ELF-1 (cell line): ENCODE results near the gene LCN6.

Source experiments
- DNase-seq: peaks from one replicate; pipeline ENCODE4 v3.0.0-alpha.2; 2016; ENCODE audit warnings: low read depth, low spot score

The LCN6 gene

DNA sequence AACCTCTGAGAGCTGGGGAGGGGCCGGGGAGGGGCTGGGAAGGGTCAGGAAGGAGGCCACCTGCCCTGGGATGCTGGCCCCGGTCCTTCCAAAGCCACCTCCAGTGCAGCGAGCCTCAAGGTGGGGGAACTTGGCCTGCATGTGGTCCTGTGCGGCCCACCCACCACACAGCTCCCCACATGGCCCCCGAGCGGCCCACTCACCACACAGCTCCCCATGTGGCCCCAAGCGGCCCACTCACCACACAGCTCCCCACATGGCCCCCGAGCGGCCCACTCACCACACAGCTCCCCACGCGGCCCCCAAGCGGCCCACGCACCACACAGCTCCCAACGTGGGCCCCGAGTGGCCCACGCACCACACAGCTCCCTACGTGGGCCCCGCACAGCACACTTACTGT, 3.6 kb downstream of the LCN6 start:
- DNase-seq: no peak

DNA sequence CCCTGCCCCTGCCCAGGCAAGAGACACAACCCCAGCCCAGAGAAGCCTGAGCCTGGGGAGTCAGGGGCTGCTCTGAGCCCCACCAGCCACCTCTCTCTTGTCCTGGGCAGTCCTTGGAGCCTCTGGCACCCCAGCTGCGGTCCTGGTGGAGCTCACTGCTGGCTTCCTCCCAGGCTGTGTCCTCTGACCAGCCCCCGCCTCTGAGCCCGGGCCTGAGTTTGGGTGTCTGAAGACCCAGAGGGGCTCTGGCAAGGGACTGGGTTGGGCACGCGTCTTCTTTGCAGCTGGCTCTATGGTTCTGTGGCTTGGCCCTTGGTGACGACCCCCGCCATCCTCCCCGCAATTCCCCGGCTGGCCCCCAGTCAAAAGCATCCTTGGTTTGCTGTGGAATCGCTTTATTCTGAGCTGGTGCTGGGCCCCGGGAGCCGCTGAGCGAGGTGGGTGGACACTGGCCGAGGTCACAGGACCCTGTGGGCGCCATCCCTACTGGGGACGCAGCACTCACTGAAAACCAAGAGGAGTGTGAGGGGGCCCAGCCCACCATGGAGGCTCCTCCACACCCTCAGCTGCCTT, 4.6 kb downstream of the LCN6 start:
- DNase-seq: no peak

DNA sequence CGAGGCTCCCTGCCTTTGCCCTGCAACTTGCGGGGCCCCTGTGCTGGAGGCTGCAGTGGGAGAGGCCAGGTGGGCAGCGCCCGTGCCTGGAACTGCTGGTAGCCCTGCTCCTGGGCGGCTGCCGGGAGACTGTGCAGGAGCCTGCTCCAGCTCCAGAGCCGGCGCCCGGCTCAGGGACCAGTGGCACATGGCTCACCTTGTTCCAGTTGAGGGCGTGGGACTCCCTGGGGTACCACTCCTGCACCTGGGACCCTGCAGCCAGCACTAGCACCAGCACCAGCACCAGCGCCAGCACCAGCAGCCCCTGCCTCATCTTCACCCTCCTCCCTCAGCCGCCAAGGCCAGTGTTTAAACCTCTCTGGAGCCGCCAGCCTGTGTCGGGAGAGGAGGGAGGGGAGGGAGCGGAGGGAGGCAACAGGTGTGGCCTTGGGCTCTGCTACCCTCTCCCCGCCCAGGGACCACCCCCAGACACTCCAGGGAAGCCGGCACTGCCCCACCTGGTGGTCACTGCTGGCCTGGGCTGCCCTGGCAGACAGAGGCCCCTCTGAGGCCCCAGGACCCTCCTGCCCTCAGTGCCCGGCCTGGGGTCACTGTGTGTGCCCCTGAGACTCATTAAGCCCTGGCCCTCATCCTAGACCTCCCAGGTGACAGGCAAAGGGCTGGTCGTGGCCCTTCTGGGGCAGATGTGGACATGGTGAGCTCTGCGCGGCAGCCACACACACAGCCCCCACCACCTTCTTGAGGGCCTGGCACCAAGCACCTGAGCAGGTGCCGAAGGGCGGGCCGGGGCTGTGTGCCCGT, 5.5 kb downstream of the LCN6 start, which contains the start of gene LCN10:
Gene LCN10 (minus strand): TSS at position 350 of the 801 bp plus-strand sequence. CDS start 37 bp downstream, at position 313.
- peak; percentile 72 for DNase-seq

DNA sequence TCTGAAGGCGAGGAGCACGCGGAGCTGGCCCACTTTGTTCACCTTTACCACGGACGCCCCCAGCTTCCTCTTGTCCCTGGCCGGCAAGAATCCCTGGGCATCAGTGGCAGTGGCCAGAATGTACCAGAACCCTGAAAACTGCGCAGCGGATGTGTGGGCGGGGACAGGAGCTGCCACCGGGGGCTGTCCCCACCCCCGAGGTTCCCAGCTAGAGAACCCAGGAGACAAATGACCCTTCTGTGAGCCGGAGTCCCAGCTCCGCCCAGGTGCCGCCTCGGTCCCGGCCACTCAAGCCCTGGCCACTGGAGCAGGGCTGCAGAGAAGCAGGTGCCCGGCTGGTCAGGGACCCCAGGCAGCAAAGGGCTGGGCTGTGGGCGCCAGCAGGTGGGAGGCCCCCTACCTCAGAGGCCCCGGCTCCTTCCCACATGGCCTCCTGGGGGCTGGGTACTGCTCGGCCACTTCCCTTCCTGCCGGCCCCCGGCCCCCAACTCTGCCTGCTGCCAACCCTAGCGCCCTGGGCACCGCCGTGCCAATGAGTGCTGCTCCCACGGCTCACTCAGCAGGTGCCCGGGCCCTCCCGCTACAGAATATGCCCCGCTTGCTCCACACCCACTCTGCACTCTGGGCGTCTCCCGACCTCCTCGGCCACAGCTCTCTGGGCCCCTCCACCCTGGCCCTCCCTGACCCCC, 6.3 kb downstream of the LCN6 start:
- no peak for DNase-seq

DNA sequence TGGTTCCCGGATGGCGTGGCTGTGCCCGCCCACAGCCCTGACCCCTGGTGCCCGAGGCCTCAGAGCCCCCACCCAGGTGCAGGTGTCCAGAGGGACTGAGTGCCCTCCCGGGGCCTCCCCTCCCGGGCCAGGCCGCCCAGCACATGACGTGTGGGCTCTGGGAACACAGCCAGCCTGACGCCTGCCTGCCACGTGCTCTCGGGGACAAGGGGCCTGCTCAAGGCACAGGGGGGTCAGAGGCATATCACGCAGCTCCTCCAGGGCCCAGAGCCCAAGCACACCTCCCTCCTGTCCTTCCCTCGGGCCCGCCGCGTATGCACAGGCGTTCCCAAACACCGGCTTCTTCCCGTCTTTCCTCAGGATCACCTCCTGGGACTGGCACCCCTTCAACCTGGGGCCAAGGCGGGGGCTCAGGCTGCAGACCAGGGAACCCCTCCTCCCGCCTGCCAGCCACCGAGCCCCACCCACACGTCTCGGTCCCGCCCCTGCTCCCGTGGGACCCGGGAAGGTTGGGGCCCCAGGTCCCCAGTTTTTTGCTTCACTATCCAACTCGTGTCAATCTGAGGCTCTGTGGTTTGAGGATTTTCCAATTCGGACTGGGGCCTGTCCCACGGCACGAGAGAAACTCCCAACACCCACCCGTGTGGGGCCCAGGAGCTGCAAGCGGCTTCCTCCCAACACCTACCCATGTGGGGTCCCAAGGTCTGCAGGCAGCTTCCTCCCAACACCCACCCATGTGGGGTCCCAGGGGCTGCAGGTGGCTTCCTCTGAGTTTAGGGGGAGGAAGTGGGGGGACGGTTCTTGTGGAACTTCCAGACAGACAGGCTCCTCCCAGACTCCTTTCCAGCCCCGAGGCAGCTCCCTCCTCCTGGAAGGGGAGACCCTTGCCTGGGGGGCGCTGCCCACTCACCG, 7.1 kb downstream of the LCN6 start:
- no peak for DNase-seq

DNA sequence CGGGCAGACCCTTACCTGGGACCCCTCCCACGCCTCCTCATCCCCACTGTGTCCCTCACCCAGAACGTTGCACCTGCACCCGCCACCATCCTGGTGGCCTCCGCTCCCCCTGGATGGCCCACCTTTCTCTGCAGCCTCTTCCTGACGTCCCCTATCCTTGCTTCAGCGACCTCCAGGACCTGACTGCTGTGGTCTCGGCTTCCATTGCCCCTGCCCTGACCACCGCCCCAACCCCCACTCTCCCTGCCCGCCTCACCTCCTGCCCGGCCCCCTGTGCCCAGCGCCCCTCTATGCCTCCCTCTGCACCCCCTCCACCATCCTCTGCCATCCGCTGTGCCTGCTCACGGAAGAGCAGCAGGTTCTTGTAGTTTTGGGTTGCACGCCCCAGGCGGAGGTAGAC, 7.8 kb downstream of the LCN6 start:
- DNase-seq: no peak

DNA sequence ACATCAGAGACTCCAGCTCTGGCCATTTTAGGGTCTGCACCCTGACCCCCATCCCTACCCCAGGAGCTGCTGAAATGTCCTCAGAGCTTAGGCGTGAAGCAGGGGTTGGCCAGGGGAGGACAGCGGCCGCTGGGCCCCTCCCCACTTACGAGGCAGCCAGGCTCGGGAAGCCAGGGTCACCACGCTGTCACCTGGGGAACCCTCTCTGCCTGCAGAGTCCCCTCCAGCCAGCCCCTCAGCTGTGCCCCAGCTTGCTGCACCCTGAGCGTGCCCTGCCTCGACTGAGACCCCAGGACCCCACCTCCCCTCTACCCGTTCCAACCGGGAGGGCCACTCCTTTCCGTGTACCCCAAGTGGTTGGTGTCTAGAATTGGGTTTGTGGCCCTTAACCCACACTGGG, 8.3 kb downstream of the LCN6 start:
- no peak for DNase-seq

DNA sequence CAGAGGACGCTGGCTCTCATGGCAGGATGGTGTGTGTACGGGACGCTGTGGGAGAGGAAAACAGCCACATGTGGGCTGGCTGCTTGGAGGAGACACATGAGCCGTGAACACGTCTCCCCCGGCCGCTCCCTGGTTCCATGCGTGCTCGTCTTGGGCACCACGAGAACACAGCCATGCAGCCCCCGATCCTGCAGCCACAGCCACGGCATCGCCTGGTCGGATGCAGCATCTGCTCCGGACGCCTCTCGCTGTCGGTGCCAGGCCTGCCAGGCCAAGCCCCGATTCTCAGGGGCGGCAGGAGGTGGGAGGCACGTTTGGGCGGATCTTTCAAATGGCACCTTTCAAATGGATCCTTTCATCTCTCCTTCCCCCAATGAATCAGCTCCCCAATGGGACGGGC, 8.8 kb downstream of the LCN6 start:
- DNase-seq: no peak

DNA sequence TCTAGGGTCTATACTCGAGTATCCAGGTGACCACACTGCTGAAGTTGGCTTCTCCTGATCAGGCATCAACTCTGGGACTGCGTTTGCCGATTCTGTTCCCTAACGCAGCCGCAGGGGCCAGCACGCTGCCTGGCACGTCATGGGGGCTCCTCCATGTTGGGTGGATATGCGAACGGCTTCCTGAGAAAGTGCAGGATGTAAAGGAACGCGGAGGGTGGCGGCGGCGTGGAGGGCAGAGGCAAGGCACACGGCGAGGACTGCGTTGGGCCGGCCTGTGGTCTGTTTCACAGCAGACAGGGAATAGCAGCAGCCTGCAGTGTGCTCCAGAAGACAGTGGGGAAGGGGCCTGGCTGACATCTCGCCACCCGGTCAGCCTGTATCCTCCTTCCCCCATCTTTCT, 9.4 kb downstream of the LCN6 start:
- no peak for DNase-seq

DNA sequence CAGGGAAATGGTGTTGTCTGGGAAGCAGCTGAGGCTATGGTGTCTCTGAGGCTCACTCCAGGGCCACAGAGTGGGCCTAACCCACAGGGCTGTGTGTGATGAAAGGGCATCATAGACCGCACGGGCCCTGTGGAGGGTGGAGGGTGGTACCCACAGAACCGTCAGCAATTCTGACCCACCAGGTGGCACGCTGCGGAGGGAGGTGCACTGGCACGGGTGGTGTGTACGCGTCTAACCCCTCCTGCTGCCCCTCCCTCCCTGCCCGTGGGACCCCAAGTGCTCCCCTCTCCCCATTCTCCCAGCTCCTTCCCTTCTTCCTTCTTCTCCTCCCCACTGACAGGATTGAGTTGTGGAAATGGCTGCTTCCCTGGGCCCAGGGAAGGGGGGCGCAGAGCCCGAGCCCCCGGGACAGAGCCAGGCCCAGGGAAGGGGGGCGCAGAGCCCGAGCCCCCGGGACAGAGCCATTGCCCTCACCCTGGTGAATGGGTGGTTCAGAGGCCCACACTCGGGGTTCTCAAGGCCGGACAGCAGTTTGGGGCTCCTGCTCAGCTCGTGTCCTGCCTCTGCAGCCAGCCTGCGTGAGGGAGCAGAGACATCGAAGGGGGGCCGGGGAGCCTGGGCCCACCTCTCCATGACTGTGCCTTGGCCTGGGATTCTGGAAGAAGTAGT, 12.4 kb downstream of the LCN6 start:
- DNase-seq: no peak

DNA sequence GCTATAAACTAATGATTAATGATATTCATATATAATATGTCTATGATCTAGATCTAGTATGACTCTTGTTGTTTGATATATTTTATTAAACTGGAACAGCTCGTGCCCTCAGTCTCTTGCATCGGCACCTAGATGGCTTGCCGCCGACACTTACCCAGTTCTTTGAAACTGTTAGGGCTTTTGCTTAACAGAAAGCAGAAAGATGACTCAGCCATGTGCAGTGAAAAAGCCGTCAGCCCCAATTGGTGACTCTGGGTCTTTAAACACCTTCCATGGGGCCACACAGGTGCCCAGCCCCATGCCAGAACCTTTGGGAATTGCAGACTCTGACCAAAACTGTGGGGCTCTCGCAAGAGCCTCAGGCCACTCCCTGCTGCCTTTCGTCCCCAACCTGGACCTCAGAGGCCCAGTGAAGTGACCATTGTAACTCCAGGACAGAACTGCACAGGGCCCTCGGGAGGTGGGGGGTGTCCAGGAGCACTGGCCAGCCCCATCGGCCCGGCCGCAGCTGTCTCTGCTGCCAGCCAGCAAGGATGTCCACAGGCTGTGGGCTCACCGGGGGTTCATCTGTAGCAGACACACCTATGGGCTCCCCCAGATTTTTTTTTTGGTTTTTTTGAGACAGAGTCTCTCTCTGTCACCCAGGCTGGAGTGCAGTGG, 13.4 kb downstream of the LCN6 start:
- no peak for DNase-seq

DNA sequence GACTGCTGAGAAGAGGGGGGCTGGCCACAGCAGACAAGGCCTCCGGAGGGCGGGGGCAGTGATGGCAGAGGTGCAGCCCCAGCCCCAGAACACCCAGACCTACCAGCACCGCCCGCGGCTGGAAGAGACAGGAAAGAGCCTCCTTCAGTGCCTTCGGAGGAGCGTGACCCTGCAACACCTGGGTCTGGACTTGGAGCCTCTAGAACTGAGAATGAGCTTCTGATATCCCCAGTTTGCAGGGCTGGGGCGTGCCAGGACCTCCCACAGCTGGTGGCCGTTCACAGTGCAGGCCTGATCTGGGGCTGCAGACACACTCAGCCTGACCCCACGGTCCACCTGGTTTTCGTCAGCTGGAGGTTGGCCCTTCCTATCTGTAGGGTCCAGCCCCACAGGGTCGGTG, 14.7 kb downstream of the LCN6 start:
- DNase-seq: no peak

DNA sequence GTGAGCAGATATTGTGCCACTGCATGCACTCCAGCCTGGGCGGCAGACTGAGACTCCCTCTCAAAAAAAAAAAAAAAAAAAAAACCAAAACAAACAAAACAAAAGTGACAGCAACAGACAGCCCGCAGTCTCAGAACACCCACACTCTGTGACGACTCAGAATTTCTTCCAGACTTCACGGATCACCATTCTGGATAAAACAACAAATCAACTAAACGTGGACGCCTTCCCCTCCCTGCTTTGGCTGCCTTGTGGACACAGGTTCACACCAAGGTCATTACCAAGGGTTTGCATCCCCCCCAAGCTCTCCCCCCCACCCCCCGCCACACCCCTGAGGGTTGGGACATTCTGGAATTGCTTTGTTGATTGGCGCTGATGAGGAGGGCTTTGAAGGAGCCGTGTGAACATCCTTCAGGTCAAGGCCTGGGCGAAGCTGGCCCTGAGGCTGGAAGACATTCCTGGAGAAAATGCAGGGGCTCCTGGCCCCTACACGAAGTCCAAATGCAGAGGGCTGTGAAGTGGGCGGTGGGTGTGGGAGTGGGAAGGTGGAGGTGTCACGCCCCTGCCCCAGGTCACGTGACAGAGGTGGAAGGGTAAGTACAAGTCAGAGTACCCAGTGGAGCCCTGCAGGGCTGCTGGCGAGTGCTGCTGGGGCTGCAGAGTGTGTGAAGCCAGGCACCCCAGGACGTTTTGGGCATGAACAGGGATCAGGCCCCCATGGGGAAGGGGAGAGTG, 15.7 kb downstream of the LCN6 start:
- peak; percentile 64 for DNase-seq

DNA sequence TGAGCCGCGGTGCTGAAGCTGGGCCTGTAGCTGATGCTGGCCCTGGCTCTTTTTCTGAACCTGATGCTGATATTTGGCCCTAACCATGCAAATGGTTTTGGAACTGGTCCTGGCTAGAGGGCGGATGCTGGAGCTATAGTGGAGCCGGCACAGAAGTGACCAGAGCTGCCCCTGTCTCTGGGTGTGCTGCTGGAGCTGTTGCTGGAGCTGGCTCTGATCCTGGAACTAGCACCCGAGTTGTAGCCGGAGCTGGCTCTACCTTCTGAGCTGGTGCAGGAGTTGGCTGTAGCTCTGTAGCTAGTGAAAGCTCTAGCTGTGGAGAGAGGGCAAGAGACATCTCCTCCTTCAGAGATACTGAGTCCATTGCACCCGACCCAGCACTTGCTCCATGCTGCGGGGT, 18.4 kb downstream of the LCN6 start:
- no peak for DNase-seq

DNA sequence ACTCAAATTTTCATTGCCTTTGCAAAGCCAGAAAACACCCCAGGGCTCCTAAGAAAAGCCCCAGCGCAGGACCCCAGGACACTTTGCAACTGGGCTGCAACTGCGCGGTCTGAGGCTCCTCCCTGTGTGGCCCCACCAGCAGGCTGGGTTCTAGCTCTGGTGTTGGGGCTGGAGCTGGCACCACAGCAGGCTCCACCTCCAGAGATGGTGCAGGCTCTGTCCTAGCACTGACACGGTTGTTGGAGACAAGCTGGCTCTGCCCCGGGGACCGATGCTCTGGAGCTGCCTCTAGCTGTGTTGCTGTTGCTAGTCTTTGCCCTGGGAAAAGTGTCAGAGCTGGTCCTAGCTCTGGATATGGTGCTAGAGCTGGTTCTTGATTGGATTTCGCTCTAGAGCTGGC, 19.2 kb downstream of the LCN6 start:
- no peak for DNase-seq

DNA sequence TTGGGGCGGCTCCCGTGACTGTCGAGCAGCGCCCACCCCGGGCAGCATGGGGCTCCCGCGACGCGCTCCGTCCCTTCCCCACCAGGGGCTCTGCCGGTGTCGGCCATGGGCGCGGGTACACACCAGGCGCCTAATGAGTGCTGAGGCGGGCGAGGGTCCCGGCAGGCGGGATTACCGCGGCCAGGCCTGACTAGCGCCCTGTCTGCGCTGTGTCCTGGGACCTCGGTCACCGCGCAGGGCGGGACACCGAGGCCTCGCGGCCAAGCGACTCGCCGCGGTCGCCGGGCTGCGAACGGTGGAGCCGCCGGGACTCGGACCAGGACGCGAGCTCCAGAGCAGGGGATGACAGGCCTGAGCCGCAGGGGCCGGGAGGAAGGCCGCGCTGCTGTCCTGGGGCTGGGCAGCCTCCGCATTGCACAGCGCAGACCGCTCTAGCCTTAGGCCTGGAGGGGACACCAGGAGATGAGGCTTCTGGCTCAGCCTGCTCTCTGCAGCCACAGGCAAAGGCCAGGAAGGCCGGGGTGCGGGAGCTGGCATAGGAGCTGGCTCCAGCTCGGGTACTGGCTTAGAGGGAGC, 19.7 kb downstream of the LCN6 start:
- peak; percentile 80 for DNase-seq

DNA sequence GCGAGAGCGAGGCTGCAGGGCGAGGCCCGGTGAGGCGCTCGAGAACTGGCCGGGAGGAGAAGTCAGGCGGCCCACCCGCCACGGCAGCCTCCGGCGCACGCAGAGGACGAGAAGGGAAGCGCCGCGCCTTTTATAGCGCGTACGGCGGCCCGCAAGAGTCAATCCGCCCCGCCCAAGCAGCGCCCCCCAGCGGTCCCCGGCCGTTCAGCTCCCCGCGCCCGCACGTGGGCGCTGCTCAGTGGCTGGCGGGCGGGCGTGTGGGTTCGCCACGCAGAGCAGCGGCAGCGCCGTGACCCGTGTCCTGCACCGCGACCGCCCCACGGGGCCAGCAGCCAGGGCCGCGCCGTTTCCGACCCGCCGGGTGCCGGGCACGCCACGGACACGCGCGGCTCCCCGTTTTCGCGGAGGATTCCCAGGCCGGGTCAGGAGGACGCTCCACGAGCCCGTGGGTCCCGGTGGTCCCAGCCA, 20.2 kb downstream of the LCN6 start:
- DNase-seq: peak; percentile 83

DNA sequence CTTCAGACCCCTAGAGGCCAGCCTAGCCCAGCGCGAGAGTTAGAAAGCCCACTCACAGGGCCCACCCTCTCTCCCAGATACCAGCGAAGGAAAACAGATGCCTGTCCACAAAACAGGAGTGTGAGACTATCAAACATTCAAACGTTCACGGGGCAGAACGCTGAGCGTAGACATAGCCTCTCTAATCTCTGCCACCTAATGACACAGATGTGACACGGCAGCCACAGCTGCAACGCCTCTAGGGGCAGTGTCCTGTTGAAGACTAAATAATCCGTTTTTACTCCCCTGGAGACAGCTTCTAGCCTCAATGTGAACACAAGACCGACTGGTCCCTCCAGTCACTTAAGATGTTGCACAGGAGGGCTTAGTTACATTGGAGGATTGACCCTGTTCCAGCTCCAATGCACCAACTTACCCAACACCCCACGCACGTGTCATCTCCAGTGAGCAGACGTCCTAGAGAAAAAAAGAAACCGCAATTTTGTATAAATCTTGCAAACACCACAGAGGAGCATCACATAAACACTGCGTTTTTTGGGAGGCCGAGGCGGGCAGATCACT, 21.6 kb downstream of the LCN6 start:
- DNase-seq: peak; percentile 62

DNA sequence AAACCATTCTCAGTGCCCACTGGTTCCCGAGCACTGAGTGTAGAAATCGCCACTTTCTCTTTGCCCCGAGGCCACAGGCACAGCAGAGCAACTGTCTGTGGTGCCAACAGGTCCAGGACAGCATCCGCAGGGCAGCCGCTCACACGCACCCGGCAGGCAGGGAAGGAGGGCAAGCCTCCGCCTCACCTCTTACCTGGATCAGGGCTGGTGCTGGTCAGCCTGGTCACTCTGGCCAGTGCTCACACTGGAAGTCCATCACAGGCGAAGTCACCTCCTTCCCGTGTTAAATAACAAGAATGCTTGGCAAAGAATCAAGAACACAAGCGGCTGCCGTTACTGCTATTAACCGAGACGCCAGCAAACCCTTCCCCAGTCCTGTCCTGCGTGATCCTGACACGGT, 22.2 kb downstream of the LCN6 start:
- DNase-seq: no peak
